Heart right ventricle (tissue), 16 donors: Measurements from ENCODE around the gene PDIA6. TPM values are rescaled to one million over a fixed set of nuclear protein-coding genes. Genes with fewer than 3 reads are reported as not detected.

Source experiments
- ATAC-seq, 8 donors: fragments of 200-7000 bp; cut with Tn5 transposase; one replicate each; pipeline ENCODE4 v1.9.1; 2020; ENCODE audit warnings: mild to moderate bottlenecking in 8 of 8, moderate library complexity in 8 of 8, moderate number of reproducible peaks in 1 of 8
- DNase-seq, 2 donors: peaks; one replicate each; pipeline ENCODE4 v3.0.0-alpha.2; 2020
- H3K27ac ChIP-seq, 10 donors: fragments of 200-600 bp; sonication (generic) in 2 of 10; one replicate each; pipeline versions ENCODE4 v1.5.0 to v1.8.0; 2020 to 2022; ENCODE audit warnings: mild to moderate bottlenecking in 3 of 10
- H3K27me3 ChIP-seq, 7 donors: fragments of 200-600 bp; one replicate each; pipeline ENCODE4 v1.8.0; 2021 to 2022; ENCODE audit warnings: mild to moderate bottlenecking in 2 of 7
- H3K36me3 ChIP-seq, 9 donors: fragments of 200-600 bp; sonication (generic) in 1 of 9; one replicate each; pipeline versions ENCODE4 v1.5.0 to v1.8.0; 2020 to 2022; ENCODE audit warnings: mild to moderate bottlenecking in 2 of 9
- H3K4me1 ChIP-seq, 9 donors: fragments of 200-600 bp; sonication (generic) in 1 of 9; one replicate each; pipeline versions ENCODE4 v1.5.0 to v1.8.0; 2020 to 2022; ENCODE audit warnings: mild to moderate bottlenecking in 4 of 9
- H3K4me3 ChIP-seq, 10 donors: fragments of 200-600 bp; sonication (generic) in 2 of 10; one replicate each; pipeline versions ENCODE4 v1.5.0 to v1.8.0; 2020 to 2022; ENCODE audit warnings: mild to moderate bottlenecking in 7 of 10, moderate library complexity in 2 of 10
- H3K9me3 ChIP-seq, 11 donors: fragments of 200-600 bp in 10 of 11; sonication (generic) in 2 of 11; one replicate each; pipeline versions ENCODE4 v1.5.0 to v1.8.0; 2013 to 2022; ENCODE audit warnings: mild to moderate bottlenecking in 2 of 11, control low read depth in 1 of 11, moderate library complexity in 1 of 11
- WGBS, 2 donors: extraction: QIAGEN DNeasy Blood & Tissue Kit; methylation state at CpG; one replicate each; pipeline ENCODE4 v1.1.7; 2013; ENCODE audit warnings: inconsistent platforms in 1 of 2; 5-methylcytosine and 5-hydroxymethylcytosine counted together
- intact Hi-C, 10 donors: fragments of 100-400 bp; cut with DNase I; formaldehyde crosslinking; loops; one replicate each; pipeline versions ENCODE4 v1.11.1 to v1.14.2; 2022
- polyA plus RNA-seq, 2 donors: library from polyadenylated mRNA; stranded (reverse); fragments of 200-250 nt; gene quantifications; one replicate each; pipeline ENCODE4 v1.2.3, GENCODE V29; 2013
- total RNA-seq, 10 donors: library from RNA; stranded (reverse); fragmentation: NEBNext Ultra II Directional in 3 of 10; extraction: Animal tissue kit (Norgen Biotek cat#: 25700) in 3 of 10; gene quantifications; one replicate each; pipeline versions ENCODE4 v1.2.1 to v1.2.4, GENCODE V29; 2021 to 2023
- TF ChIP-seq, protein P1 (sequence below), 9 donors: fragments of 200-600 bp; sonication (generic) in 2 of 9; IDR thresholded peaks; one replicate each; pipeline versions ENCODE4 v1.5.0 to v1.8.0; 2021 to 2022; ENCODE audit warnings: antibody characterized with exemption in 9 of 9, mild to moderate bottlenecking in 5 of 9, moderate library complexity in 1 of 9
- donor health status: Arrhythmogenic right ventricular cardiomyopathy.
- donor health status: ischemic (EF 13 %, LVEDD 7.1; RV severe dilation, severe dysfunction).
- donor health status: healthy with polysubstance abuse.
- donor health status: DM: no; HTN: yes; CAD: no.
- donor health status: DM: no; HTN: no; CAD: no.
- donor health status: ischemic (EF 25% LVEDD 6.9; RV normal size, moderate dysfunction).
- donor health status: ischemic (EF 25% LVEDD 5.7; RV mildly dilated, moderate dysfunction).
- donor health status: healthy.
- donor health status: DM: yes; HTN: yes; CAD: no.
- donor health status: Ischemic cardiomyopathy.
- donor health status: ischemic (EF 35%, LVEDD 5.7; RV mildly dilated, moderate dysfunction).
- donor health status: nonischemic (EF 11% LVEDD 7.7; RV severe dilation, severe dysfunction).
- donor health status: DM: yes; HTN: yes; CAD: no.
- donor health status: PGD.
- donor health status: ischemic (EF 29% LVEDD 5.4; RV normal size, mild dysfunction).
- donor health status: nonischemic (EF 23%, LVEDD 6.1; RV moderate dilation, normal function).

The PDIA6 gene
- total and polyA plus RNA-seq, 12 donors: 24.7 to 317 (median 107) TPM

DNA sequence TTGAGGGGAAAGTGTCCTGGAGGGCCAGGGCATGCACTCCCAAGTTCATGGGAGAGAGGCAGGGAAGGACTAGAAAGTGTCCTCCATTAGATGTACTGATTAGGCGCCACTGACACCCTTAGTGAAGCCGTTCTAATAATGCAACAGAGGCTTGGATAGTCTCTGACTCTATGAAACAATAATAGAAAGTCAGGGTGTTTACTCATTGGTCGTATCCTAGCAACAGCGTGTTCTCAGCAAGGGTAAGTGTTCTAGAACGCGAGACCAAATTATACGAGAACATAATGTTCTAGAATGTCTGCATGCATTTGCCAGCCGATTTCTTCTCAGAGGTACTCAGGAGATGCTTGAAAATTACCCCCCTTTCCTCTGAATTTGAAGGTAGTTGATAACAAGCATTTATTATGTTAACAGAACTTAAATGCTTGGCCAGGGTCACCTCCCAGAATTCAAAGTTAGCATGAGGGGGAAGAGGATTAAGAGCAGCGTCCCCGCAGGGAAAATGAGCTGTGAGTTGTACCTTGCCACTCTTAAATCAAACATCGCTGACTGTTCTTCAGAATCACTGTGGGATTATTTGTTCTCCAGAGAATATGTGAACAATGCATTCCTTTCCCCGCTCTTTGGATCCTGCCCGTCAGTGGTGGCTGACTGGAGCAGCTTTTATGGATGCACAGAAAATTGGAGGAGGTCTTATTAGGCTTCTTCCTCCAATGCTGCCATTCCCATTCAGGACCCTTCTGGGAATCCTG, 33.7 kb upstream of the PDIA6 start:
- ATAC-seq: peak; percentile 22 to 75 (median 66)

DNA sequence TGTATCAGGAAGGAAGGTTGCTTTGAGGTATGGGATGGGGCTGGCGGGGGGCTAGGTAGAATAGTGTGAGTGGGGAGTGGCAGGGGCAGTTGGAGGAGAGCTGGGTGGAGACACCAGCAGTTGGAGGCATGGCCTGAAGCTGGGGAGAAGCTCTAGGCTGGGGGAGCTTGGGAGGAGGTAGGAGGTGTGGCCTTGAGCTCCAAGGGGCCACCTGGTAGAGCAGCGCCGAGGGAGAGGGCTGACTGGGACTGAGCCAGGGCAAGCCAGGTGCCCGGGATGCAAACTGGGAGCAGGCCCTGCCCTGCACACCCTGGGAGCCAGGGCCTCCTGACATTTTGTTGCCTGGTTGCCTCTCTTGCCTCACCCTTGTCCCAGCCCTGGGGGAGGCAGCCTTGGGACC, 33.1 kb upstream of the PDIA6 start:
- 54 to 68% methylated on average over 4 of the region's 4 CpGs for WGBS, 2 donors
- Histone ChIP-seq H3K9me3 (peaks cover 0 to 21% (median 12%) of the 10 kb centered on the region in 11 donors), H3K36me3 (no peaks in the 10 kb centered on the region), H3K4me3 (peak overlapping the region in 9 of 10 donors; percentile 6 to 60 (median 53)), H3K4me1 (peaks cover 0 to 23% (median 5%) of the 10 kb centered on the region in 9 donors), H3K27ac (peak overlapping the region; percentile 44 to 93 (median 88)), H3K27me3 (peaks cover 0 to 6% (median 0%) of the 10 kb centered on the region in 7 donors)
- intact Hi-C loops: loop anchor here in 2 of 10 donors (2.0 kb wide), 2 partner anchors 23 to 29 kb away; no protein-coding TSS in a partner anchor
- ATAC-seq (peak; percentile 5 to 59 (median 42)), DNase-seq (no peak)
- TF ChIP-seq, protein P1, sequence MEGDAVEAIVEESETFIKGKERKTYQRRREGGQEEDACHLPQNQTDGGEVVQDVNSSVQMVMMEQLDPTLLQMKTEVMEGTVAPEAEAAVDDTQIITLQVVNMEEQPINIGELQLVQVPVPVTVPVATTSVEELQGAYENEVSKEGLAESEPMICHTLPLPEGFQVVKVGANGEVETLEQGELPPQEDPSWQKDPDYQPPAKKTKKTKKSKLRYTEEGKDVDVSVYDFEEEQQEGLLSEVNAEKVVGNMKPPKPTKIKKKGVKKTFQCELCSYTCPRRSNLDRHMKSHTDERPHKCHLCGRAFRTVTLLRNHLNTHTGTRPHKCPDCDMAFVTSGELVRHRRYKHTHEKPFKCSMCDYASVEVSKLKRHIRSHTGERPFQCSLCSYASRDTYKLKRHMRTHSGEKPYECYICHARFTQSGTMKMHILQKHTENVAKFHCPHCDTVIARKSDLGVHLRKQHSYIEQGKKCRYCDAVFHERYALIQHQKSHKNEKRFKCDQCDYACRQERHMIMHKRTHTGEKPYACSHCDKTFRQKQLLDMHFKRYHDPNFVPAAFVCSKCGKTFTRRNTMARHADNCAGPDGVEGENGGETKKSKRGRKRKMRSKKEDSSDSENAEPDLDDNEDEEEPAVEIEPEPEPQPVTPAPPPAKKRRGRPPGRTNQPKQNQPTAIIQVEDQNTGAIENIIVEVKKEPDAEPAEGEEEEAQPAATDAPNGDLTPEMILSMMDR (IDR thresholded peaks at IDR 0.05): no peak

More for the DNA sequence above, 33.7 kb upstream of the PDIA6 start:
- Histone ChIP-seq H3K4me1 (peaks cover 0 to 23% (median 5%) of the 10 kb centered on the region in 9 donors), H3K27me3 (peaks cover 0 to 6% (median 0%) of the 10 kb centered on the region in 7 donors), H3K9me3 (peaks cover 0 to 15% (median 8%) of the 10 kb centered on the region in 11 donors), H3K4me3 (peak overlapping the region in 9 of 10 donors; percentile 6 to 60 (median 53)), H3K36me3 (no peaks in the 10 kb centered on the region), H3K27ac (peak overlapping the region; percentile 44 to 93 (median 88))
- WGBS, 2 donors: 56 to 64% methylated on average over 13 of the region's 13 CpGs
- TF ChIP-seq, protein P1 (IDR thresholded peaks at IDR 0.05): no peak
- DNase-seq: no peak
- intact Hi-C loops: no loop called here

DNA sequence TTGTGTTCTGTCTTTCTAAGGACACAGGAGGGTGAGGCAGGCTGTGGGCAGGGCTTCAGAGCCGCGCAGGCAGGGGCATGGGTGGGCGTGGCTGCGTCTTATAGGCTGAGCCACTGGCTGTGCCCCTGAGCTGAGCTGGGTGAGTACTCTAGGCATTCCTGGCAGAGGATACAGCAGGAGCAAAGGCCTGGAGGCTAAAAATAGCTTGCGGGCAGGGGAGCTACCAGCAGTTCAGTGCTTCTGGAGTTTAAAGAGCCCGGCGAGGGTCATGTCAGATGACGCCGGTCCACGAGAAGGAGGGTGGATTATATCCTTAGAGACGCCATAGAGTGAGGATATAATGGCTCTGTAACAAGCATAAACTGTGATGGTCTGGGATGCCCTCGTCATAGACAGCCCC, 31.5 kb upstream of the PDIA6 start:
- WGBS, 2 donors: 16 to 23% methylated on average over 12 of the region's 12 CpGs
- DNase-seq: peak; percentile 75 to 85
- no peaks in the 10 kb centered on the region for H3K36me3 ChIP-seq
- TF ChIP-seq, protein P1 (IDR thresholded peaks at IDR 0.05): no peak
- H3K4me1 ChIP-seq: peaks cover 0 to 23% (median 5%) of the 10 kb centered on the region in 9 donors
- peak overlapping the region in 9 of 10 donors; percentile 22 to 60 (median 53) for H3K4me3 ChIP-seq
- peak overlapping the region; percentile 60 to 93 (median 88) for H3K27ac ChIP-seq
- peak; percentile 79 to 93 (median 87) for ATAC-seq
- peaks cover 0 to 29% (median 12%) of the 10 kb centered on the region in 11 donors for H3K9me3 ChIP-seq
- peaks cover 0 to 6% (median 0%) of the 10 kb centered on the region in 7 donors for H3K27me3 ChIP-seq
- intact Hi-C loops: loop anchor here in 3 of 10 donors (2.0 to 5.0 kb wide), 3 partner anchors 25 to 33 kb away; no protein-coding TSS in a partner anchor

DNA sequence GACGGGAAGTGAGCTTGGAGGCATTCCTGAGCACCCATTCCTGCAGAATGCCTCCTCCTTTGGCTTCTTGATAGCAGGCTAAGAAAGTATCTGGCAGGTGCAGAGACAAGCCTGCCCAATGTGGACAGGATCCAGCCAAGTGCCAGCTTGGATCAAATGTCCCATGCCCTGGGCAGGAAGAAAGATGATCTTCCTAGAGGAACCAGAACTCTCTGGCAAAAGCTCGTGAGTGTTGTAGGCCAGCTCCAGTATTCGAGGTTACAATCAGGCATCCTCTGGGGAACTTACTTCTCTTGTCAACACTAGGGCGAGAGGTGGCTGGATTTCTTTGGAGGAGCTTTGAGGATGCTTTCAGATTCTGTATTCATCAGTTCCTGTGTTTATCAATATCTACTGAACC, 29.9 kb upstream of the PDIA6 start:
- Histone ChIP-seq H3K27ac (no peak overlapping the region), H3K36me3 (no peaks in the 10 kb centered on the region), H3K4me3 (no peak overlapping the region), H3K4me1 (peaks cover 0 to 10% (median 0%) of the 10 kb centered on the region in 9 donors), H3K27me3 (peaks cover 0 to 7% (median 0%) of the 10 kb centered on the region in 7 donors), H3K9me3 (peaks cover 0 to 29% (median 12%) of the 10 kb centered on the region in 11 donors)
- no peak for DNase-seq
- ATAC-seq: no peak
- TF ChIP-seq, protein P1 (IDR thresholded peaks at IDR 0.05): no peak
- WGBS, 2 donors: 49 to 72% methylated on average over 4 of the region's 4 CpGs
- intact Hi-C loops: loop anchor here in 1 of 10 donors (5.0 kb wide), 1 partner anchor 35 kb away; no protein-coding TSS in a partner anchor
